Activated gamma-delta T cell (primary cell): ENCODE results near the gene MYO15A.

Source experiments
- DNase-seq: peaks from one replicate; lab custom pipeline; 2025; lab: John Stamatoyannopoulos, UW

The MYO15A gene

DNA sequence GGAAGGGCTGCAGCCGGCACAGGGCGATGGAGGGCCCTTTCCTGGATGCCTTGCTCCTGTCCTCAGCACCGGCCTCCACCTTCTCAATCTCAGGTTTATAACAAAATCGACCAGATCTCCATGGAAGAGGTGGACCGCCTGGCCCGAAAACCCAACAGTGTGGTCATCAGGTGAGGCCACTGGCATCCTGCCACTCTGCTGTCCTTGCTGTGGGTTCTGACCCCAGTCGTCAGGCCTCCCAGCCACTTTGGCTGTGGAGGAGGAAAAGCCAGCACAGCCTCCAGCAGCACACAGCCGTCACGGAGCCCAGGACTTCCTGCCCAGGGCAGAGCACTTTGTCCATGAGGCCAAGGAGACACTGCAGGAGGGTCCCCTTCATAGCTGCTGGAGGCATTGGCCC is 6.7 kb upstream of the MYO15A start:
- DNase-seq, result no peak

DNA sequence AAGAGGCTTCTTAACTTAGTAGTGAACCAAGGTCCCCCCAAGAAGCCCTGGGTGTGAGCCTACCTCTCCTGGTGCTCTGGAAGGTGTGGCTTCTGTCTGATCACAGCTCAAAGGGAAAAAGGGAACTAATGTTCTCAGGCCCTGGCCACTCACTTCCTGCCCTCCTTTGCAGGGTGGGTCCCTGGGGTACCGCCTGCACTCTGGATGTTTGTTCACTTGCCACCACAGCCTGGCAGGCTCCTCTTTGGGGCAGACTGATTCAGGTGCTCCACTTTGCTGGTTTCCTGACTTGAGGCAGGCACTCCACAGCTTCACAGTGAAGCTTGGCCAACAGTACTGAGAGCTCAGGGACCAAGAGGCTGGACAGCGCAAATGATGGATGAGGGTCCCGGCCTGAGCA is 5.9 kb upstream of the MYO15A start:
- no peak for DNase-seq

DNA sequence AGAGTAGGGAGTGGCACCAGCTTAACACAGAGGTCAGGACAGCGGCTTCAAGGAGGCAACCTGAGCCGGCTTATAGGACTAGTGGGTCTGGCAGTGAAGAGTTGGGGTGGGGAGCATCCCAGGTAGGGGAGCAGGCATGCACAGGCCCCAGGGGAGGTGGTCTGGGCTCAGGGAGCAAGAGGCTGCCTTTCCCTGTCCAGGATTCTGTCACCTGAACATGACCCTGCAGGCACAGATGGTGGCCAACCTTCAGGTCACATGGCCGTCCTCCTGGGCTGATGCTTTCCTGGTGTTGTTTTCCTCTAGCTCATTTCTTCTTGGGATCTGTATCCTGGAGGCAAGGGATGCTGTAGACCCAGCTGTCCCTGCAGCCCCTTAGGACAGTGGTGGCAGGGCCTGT is 3.5 kb upstream of the MYO15A start:
- DNase-seq, result no peak

DNA sequence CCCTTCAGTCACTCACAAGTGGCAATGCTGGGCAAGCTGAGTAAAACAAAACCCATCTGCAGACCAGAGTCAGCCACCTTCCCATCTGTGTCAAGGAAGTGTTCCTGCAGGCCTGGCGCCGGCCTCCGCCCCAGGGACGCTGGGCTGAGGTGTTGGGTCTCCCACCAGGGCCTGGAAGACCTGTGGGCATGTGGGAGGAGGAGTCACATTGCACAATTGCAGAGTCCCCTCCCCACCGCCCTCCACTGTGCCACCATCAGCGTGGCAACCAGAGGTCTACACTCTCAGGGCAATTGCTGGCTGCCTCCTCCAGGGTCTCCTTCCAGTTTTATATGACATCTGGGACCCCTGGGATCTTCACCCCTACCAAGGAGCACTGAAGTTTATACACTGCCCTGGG is 3.0 kb upstream of the MYO15A start:
- no peak for DNase-seq

DNA sequence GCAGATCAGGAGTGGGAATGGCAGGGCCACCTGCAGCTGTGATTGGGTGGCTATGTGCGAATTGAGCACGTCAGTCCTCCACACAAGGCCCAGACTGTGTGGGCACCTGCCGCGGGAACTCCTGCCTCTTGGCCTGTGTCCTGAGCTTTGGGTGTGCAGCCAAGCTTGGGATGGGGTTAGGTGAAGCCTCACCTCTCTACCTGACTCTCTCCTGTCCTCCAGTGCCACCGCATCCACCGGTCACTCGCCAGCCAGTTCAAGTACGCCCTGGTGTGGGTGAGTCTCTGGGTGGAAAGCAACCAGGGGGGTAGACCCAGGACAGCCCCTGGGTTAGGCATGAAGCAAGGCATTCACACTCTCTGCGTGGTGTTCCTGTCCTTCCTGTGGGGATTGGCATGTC is 2.3 kb upstream of the MYO15A start:
- DNase-seq, result no peak

DNA sequence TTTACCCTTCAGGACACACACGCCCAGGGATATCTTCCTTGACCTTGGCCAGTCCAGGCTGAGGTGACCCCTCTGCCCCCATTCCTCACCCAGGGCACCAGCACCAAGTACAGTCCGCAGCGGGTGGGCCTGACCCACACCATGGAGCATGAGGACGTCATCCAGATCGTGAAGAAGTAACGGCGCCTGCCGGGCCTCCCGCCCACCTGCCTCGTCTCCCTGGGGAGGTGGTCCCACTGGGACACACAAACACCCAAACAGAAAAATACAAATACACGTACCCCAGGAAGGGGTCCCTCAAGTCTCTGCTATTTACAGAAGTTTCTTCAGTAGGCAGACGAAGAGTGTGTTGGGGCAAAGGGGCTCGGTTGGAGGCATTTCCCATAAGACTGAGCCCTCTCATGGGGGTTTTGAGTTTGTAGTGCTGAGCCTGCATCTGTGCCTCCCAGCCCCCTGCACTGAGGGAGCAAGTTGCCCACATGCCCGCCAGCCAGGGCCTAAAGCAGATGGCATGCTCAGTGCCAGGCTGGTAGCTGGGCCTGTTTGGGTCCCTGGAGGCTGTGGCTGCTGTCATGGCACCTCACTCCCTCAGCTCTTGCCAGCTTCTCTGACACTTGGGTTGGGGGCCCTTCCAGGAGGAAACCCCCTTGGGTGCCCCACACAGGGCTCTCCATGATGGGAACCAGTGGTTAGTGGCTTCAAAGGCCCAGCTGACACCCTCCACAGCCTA is 1.3 kb upstream of the MYO15A start:
- no peak for DNase-seq

DNA sequence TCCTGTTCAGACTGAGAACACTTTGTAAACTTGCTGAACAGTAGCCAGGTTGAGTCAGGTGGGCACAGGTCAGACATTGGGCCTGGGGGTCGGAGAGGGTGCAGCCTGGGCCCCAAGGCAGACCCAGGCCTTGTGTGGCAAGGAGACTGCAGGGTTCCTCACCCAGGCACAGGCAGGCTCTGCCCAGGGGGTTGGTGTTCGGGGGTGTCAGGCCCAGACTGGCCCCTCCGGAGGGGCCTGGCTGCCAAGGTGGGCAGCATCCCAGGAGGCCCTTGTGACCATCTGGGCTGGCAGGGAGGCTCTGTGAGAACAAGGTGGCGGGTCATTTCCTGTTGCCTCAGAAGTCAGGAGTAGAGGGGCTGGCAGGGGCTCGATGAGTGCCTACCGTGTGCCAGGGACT is 585 bp upstream of the MYO15A start:
- DNase-seq, result no peak

DNA sequence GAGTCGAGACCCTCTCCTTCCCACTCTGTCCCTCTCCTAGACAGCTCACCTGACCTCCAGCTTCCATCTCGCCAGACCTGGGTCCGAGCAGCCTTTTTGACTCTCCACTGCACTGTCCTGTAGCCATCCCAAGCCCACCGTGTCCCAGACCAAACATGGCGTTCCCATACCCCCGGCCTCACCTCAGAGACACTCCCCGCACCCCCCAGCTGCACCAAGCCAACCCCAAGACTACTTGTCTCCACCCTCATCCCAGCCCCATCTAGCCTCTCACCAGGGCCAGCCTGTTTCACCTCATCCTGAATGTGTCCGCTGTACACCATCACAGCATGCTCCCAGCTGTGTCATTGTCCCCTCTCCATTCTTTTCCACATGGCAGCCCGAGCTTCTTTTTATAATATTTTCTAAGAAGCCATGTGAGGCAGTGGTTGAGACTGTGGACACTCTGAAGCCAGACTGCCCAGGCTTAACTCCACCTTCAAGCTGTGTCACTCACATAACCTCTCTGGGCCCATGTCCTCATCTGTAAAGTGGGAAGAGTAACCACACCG is 1.5 kb downstream of the MYO15A start:
- no peak for DNase-seq

DNA sequence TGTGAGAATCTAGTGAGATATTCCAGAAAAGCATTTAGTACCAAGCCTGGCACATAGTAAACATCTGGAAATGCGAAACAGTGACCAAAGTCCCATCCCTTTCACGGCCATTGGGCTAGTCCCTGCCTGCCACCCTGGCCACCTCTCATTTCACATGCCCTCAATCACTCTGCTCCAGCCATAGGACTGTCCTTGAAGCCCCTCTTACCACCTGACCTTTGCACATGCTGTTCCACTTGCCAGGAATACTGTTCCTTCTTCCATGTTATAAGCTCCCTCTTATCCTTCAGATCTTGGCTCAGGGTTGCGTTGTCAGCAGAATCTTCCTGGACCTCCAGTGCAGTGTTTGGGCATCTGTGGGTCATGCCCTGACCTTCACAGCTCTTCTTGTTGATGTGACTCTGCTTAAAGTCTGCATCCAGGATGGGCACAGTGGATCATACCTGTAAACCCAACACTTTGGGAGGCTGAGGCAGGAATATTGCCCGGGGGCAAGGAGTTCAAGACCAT is 2.1 kb downstream of the MYO15A start:
- no peak for DNase-seq

DNA sequence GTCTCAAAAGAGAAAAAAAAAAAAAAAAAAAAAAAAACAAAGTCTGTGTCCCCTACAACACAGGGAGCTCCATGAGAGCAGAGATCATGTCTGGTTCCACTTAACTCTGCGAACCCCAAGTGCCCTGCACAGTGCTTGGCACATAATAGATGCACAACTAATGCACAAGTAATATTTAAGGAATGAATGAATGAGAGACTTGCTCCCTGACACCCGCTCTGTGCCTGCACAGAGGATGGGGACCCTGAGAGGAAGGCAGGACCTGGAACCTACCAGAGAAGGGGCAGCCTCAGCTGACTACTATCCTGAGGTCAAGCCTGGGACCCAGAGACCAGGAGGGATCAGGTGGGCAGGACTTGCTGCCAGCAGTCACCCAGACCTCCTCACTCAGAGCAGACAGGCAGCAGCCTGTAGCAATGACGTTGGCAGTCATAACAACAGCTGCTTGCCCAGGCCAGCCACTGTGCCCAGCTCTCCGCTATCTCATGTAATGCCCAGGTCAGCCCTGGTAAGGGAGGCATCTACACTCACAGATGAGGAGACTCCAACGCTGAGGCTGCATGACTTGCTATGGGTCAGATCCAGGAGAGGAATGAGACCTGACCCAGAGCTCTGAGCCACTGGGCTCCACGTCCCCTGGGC is 2.9 kb downstream of the MYO15A start:
- no peak for DNase-seq

DNA sequence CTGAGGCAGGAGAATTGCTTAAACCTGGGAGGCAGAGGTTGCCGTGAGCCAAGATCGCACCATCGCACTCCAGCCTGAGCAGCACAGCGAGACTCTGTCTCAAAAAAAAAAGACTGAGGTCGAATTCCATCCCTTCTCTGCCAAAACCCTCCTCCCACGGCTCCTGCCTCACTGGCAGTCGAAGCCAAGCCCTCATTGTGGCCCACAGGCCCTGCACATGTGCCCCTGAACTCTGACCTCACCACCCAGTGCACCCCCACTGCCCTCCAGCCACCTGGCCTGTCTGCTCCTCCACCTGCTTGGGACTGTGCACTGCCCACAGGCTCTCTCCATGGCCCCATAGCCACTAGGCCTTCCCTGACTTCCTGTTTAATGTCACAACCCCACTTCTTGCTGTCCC is 7.0 kb downstream of the MYO15A start:
- no peak for DNase-seq

DNA sequence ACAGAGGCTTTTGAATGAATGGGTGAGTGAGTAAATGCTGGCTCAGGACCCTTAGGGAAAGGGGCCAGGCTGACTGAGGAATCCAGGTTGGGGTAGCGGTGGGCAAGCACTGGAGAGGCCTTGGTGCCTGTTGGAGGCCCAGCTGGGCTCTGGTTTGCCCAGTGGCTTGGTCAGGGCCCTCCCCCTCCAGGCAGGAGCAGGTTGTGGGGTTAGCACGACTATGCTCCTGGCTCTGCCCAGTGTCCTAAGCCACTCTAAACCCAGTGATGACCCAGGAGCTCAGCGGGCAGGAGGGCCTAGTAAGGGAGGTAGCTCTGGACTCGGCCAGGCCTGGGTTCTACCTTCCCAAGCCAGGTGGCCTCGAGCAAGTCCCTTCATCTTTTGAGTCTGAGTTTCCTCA is 7.5 kb downstream of the MYO15A start:
- no peak for DNase-seq

DNA sequence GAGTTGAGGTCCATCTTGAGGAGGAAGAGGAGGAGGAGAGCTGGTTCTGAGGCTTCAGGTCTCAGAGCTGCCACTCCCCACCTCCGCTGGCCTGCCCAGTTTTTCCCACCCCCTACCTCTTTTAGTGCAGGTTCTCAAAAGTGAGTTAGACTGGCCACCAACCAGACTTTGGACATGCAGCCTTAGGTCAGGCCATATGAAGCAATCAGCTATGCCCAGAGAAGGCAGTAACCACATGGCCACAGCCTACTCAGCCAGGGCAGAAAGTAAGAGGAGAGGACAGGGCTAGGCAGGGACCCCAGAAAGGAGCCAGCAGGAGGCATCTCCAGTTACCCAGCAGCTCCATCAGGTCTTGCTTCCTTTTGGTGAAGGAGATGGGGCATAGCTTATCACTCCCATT is 9.0 kb downstream of the MYO15A start:
- no peak for DNase-seq

DNA sequence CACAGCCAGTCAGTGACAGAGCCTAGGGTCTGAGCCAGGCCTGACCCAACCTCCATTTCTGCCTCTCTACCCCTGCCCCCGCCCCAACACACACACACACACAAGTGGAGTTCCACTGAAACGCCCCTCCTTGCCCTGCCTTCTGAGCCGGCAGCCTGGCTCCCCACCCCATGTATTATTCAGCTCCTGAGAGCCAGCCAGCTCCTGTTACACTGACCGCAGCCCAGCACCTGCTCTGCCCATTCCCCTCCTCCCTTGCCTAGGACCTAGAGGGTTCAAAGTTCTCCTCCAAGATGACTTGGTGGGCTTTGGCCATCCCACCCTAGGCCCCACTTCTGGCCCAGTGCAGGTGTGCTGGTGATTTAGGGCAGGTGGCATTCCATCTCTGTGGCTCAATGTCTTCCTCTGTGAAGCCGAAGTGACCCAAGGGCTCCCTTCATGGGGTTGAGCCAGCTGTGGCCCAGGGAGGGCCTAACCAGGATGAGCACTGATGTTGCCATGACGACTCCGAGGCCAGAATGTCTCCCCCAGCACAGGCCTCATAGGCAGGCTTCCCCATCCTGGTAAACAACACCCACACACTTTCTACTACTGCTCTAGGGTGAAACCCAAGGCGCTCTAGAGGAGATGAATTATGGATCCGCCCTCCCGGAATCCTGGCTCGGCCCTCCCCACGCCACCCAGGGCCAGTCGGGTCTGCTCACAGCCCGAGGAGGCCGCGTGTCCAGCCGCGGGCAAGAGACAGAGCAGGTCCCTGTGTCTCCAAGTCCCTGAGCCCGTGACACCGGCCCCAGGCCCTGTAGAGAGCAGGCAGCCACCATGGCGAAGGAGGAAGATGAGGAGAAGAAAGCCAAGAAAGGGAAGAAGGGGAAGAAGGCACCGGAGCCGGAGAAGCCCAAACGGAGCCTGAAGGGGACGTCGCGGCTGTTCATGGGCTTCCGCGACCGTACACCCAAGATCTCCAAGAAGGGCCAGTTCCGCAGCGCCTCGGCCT is 9.7 kb downstream of the MYO15A start:
- DNase-seq, result no peak

DNA sequence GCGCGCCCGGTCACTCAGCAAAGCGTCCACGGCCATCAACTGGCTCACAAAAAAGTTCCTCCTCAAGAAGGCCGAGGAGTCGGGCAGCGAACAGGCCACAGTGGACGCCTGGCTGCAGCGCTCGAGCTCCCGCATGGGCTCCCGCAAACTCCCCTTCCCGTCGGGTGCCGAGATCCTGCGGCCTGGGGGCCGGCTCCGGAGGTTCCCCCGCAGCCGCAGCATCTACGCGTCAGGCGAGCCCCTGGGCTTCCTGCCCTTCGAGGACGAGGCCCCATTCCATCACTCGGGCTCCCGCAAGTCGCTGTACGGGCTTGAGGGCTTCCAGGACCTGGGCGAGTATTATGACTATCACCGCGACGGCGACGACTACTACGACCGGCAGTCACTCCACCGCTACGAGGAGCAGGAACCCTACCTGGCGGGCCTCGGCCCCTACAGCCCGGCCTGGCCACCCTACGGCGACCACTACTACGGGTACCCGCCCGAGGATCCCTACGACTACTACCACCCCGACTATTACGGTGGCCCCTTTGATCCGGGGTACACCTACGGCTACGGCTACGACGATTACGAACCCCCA is 10.7 kb downstream of the MYO15A start:
- no peak for DNase-seq

DNA sequence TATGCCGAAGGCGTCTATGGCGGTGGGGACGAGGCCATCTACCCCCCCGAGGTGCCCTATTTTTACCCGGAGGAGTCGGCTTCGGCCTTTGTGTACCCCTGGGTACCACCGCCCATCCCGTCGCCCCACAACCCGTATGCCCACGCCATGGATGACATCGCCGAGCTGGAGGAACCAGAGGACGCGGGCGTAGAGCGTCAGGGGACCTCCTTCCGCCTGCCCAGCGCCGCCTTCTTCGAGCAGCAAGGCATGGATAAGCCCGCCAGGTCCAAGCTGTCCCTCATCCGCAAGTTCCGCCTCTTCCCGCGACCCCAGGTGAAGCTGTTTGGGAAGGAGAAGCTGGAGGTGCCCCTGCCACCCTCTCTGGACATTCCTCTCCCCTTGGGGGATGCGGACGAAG is 11.4 kb downstream of the MYO15A start:
- no peak for DNase-seq

DNA sequence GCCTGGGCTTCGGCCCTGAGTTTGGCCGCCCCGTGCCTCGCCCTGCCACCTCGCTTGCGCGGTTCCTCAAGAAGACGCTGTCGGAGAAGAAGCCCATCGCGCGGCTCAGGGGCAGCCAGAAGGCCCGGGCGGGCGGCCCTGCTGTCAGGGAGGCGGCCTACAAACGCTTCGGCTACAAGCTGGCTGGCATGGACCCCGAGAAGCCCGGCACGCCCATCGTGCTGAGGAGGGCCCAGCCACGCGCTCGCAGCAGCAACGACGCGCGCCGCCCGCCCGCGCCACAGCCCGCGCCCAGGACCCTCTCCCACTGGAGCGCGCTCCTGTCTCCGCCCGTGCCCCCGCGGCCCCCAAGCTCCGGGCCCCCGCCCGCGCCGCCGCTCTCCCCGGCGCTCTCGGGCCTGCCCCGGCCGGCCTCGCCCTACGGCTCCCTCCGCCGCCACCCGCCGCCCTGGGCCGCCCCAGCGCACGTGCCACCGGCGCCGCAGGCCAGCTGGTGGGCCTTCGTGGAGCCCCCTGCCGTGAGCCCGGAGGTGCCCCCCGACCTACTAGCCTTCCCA is 12.0 kb downstream of the MYO15A start:
- no peak for DNase-seq

DNA sequence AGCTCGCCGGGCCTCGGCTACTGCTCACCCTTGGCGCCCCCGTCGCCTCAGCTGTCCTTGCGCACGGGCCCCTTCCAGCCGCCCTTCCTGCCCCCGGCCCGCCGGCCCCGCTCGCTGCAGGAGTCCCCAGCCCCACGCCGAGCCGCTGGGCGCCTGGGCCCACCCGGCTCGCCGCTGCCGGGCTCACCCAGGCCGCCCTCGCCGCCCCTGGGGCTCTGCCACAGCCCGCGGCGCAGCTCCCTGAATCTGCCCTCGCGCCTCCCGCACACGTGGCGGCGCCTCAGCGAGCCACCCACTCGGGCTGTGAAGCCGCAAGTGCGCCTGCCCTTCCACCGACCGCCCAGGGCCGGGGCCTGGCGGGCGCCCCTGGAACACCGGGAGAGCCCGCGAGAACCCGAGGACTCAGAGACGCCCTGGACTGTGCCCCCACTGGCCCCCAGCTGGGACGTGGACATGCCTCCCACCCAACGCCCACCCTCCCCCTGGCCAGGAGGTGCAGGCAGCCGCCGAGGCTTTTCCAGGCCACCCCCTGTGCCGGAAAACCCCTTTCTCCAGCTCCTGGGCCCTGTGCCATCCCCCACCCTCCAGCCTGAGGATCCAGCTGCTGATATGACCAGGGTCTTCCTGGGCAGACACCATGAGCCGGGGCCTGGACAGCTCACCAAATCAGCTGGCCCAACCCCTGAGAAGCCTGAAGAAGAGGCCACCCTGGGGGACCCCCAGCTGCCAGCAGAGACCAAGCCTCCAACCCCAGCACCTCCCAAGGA is 12.8 kb downstream of the MYO15A start:
- DNase-seq, result no peak

DNA sequence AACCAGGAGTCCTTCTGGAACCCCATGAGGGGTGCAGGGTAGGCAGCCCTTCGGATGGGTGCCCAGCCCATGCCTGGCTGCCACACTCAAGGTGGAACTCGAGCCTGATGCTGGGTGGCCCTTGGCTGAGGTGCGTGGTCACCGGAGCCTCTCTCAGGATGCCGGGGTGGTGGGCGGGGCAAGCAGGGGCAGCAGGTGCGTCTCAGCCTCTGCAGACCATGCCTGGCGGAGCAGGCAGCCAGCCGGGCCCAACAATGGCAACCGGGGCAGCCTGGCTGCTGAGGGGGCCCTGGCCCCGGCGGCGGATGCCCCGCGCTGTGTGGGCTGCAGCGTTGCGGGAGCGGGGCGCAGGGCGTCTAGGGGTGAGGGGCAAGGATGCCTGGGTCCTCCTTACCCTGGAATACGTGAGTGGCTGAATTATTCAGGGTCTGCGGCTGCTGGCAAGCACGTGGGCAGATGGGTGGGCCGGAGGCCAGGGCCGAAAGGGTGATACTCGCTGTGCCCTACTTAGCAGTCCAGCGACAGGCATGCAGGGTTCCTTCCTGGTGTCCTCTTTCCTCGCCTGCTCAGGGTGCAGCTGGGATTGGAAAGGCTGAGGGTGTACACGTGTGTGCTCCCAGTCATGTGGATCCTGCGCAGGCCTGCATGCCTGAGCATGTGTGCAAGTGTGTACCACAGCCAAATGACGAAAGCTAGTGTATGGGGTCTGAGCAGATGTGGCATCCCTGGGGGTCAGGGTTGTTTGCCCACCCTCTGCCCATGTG is 14.6 kb downstream of the MYO15A start:
- DNase-seq, result no peak
